GM19438 (cell line): ENCODE measurements around the gene CNIH2.
A peak's percentile ranks its signal among the peaks of the same experiment; 100 is the strongest.

Experiments
- ATAC-seq: cut with Tn5 transposase; IDR thresholded peaks from one replicate; pipeline ENCODE4 v1.9.1; 2021; ENCODE audit warnings: low read depth; ENCODE audit not compliant: unreplicated experiment

CNIH2 gene

DNA sequence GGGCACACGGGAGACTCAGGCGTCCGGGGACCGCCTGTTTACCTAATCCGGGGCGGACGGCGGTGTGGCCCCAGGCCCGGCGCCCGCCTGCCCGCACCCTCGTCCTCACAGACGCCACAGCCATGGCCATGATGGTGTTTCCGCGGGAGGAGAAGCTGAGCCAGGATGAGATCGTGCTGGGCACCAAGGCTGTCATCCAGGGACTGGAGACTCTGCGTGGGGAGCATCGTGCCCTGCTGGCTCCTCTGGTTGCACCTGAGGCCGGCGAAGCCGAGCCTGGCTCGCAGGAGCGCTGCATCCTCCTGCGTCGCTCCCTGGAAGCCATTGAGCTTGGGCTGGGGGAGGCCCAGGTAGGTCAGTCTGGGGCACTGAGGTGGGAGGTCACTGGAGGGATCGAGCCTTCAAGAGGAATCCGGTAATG, 19.5 kb upstream of the CNIH2 start:
- no peak for ATAC-seq

DNA sequence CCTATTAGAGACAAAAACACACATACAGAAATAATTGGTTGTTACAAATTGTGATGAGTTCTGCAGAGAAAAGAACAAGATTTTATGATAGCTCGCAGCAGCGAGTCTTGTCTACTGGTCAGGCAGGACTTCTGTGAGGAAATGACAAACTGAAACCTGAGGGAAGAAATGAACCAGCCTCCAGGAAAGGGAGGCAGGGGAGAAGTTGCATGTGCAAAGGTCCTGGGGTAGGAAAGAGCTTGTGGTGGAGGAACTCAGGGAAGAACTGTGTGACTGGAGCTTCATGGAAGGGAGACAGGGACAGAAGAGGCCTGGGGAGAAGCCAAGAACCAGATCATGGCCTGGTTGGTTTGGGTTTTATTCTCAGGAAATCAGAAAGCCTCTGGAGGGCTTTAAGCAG, 18.8 kb upstream of the CNIH2 start:
- ATAC-seq = no peak

GRCh38 chr11:66259956-66260355, 18.0 kb upstream of the CNIH2 start:
- no peak for ATAC-seq

DNA sequence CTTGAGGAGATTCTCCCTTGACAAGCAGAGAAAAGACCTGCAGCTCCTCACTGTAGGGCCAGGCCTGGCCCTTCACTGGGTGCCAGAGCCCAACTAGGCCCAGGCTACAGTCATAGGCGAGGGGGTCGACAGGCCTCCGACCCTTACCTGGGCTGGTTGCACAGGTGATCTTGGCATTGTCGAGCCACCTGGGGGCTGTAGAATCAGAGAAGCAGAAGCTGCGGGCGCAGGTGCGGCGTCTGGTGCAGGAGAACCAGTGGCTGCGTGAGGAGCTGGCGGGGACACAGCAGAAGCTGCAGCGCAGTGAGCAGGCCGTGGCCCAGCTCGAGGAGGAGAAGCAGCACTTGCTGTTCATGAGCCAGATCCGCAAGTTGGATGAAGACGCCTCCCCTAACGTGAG, 16.4 kb upstream of the CNIH2 start:
- ATAC-seq = no peak

DNA sequence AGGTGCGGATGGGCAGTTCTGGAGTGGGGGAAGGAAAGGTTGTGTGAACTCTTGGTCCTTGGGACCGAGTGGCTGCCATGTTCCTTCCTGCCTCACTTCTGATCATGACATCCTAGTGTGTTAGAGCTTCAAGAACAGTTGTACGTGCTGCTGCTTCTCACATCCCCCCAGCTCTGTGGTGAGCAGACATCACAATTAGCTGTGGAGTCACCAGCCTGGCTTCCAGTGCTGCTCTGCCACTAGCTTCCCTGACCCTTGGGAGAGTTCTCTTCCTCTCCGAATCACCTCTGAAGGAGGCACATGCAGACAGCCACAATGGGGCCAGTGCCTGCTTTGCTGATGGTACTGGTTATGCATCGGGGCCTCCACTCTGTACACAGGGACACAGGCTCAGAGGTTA, 15.8 kb upstream of the CNIH2 start:
- no peak for ATAC-seq

DNA sequence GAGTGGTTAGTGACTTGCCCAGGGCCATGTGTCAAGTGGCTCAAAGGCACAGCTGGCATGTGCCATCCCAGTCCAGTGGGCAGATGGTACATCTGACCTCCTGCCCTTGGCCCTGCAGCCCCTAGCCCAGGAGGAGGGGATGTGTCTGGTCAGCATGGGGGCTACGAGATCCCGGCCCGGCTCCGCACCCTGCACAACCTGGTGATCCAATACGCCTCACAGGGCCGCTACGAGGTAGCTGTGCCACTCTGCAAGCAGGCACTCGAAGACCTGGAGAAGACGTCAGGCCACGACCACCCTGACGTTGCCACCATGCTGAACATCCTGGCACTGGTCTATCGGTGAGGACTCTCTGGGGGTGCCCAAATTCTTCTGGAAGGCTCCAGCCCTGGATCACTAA, 15.3 kb upstream of the CNIH2 start:
- no peak for ATAC-seq

- ATAC-seq = no peak
These were observed 14.7 kb upstream of the CNIH2 start for GRCh38 chr11:66263231-66263630.

DNA sequence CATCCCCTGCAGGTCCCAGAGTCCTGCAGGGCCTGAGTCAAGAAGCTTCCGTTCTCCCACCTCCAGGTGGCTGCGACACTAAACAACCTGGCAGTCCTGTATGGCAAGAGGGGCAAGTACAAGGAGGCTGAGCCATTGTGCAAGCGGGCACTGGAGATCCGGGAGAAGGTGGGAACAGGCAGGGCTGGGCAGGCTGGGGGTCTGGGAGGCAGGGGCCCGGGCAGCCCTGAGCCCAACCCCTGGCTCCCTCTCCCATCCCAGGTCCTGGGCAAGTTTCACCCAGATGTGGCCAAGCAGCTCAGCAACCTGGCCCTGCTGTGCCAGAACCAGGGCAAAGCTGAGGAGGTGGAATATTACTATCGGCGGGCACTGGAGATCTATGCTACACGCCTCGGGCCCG, 14.2 kb upstream of the CNIH2 start:
- no peak for ATAC-seq

GRCh38 chr11:66264383-66264782, 13.6 kb upstream of the CNIH2 start:
- ATAC-seq = no peak

GRCh38 chr11:66264914-66265313, 13.1 kb upstream of the CNIH2 start:
- ATAC-seq = no peak

- ATAC-seq = no peak
These were observed 12.2 kb upstream of the CNIH2 start for GRCh38 chr11:66265531-66266377.

- ATAC-seq = no peak
These were observed 11.5 kb upstream of the CNIH2 start for GRCh38 chr11:66266378-66267038.

- no peak for ATAC-seq
These were observed 11.0 kb upstream of the CNIH2 start for GRCh38 chr11:66267039-66267378.

DNA sequence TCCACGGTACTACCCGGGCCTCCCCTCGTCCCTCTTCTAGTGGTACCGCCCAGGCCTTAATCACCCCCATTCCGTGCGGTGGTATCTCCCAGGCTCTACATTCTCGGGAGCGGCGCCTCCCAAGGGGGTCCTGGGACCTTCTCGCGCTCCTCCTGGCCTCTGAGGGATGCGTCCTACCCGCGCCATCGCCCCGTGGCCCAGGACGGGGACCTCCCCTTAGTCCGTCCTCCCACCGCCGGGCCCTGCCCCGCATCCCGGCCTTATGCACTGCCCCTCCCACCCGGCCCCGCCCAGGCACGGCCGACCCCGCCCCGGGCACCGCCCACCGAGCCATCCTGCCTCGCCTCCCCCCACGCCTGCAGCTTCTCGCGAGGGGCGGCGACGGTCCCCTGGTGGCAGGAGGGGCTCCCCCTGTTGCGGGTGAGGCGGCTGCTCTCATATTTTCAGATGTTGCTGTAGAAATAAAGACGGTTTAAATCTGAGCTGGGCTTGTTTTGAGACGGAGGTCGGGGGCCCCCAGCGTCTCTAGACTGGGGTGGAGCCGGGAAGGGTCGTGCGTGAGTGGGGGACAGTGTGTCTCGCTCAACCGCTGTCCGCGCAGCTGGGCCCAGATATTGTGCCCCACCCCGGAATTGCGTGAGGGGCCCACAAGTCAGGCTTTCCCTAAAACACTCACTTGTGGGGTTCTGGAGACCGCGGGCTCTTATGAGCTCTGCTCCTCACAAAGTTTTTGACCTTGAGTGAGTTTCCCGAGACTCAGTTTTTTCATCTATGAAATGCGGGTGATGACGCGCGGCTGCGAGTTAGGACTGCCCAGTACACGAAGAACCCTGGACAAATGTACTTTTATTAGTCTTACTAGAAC, 10.4 kb upstream of the CNIH2 start:
- peak; percentile 34 for ATAC-seq

- peak; percentile 68 for ATAC-seq
These were observed 9.6 kb upstream of the CNIH2 start, which contains the start of gene RAB1B for GRCh38 chr11:66268244-66268951. Gene RAB1B, plus strand, starts transcription at chr11:66268639. Its CDS starts 41 bp downstream, at chr11:66268680.

DNA sequence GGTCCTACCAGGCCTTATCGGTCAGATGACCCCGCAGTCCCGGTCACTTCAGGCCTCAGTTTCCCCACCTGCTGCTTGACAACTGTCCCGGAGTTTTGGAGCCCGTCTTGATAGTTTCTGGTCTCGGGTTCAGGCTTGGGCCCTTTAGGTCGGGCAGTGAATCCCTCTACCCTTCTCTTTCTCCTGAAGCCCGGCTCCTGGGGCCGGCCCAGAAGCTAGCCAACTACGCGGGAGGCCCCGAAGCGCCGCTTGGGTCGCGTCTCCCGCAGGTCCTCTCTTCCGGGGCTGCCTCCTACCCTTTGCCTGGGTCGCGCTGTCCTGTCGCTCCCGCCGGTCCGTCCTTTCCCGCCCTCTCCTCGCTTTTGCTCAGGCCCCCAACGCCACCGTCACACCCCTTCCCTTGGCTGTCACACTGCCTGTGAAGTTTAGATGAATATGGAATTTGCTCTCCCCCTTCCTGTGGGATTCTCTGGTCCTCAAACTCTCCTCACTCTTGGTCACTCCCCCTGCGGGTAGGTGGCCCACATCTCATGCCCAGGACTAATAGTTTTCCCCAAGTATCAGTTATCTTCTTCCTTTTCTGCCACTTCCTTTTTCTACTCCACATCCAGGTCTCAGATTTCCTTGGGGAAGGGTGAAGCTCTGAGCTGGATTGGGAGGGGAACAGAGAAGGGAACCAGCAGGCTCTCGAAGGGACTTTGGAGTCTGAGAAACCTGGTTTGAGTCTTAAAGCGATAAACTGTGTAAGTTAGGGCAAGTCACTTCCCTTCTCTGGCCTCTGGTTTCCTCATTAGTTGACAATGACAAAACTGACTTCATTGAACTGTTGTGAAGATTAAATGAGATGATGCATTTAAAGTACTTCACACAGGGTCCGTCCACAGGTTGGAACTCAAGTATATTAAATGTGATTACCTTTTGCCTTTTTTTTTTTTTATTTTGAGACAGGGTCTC, 8.7 kb upstream of the CNIH2 start:
- ATAC-seq = no peak

- no peak for ATAC-seq
These were observed 6.2 kb upstream of the CNIH2 start for GRCh38 chr11:66271816-66272215.

DNA sequence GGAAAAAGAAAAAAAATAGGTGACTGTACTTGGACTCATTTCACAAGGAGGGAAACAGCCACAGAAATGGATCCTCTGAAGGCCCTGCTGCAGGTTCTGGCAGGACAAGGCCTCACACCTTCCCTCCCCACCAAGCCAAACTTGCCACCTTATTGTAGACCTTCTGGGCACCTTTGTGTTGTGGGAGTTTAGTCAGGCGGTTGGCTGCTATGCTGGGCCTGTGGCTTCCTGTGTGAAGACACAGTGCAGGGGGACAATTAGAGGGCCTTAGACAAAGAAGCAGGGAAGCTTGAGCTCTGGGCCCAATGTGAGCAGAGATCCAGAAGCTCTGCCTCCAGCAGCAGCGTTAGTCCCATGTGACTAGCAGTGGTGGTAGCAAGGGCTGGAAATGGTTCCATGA, 5.4 kb upstream of the CNIH2 start:
- no peak for ATAC-seq

GRCh38 chr11:66274219-66274618, 3.8 kb upstream of the CNIH2 start:
- ATAC-seq = no peak
